ENCODE data around the gene FCHSD1. TPM values are rescaled to one million over a fixed set of nuclear protein-coding genes. Genes with fewer than 3 reads are reported as not detected.

FCHSD1 gene
- total RNA-seq, 1 experiment from 2014 or later: 15.9 TPM

Other genes starting within 250 kb of the FCHSD1 start
- 0.92 and 1.6 TPM in 2 replicates for gene PCDHGA9, start 248.6 kb downstream of the FCHSD1 start, total RNA-seq (2014; rRNA removed; shearing (Covaris generic))
- gene PCDHGB6, start 243.4 kb downstream of the FCHSD1 start, total RNA-seq (2014; rRNA removed; shearing (Covaris generic)): 0.55 and 0.62 TPM in 2 replicates
- gene PCDHGA10, start 238.4 kb downstream of the FCHSD1 start, total RNA-seq (2014; rRNA removed; shearing (Covaris generic)): 5.1 TPM in 2 replicates
- gene PCDHGB7, start 233.7 kb downstream of the FCHSD1 start, total RNA-seq (2014; rRNA removed; shearing (Covaris generic)): 0.79 and 0.89 TPM in 2 replicates
- gene PCDHGA11, start 230.4 kb downstream of the FCHSD1 start, total RNA-seq (2014; rRNA removed; shearing (Covaris generic)): 0.52 and 0.87 TPM in 2 replicates
- 0.20 and 0.42 TPM in 2 replicates for gene PCDHGA12, start 220.9 kb downstream of the FCHSD1 start, total RNA-seq (2014; rRNA removed; shearing (Covaris generic))
- gene PCDHGC3, start 175.5 kb downstream of the FCHSD1 start, total RNA-seq (2014; rRNA removed; shearing (Covaris generic)): 5.9 and 7.0 TPM in 2 replicates
- gene PCDHGC4, start 166.4 kb downstream of the FCHSD1 start, total RNA-seq (2014; rRNA removed; shearing (Covaris generic)): 0.12 TPM in 2 replicates
- gene PCDHGC5, start 162.3 kb downstream of the FCHSD1 start, total RNA-seq (2014; rRNA removed; shearing (Covaris generic)): 0.30 TPM in 1 of 2 replicates, not detected in the other
- 24.2 and 26.0 TPM in 2 replicates for gene DIAPH1, start 32.4 kb downstream of the FCHSD1 start, total RNA-seq (2014; rRNA removed; shearing (Covaris generic))
- gene HDAC3, start 14.6 kb downstream of the FCHSD1 start, total RNA-seq (2014; rRNA removed; shearing (Covaris generic)): 47.7 and 54.5 TPM in 2 replicates
- gene RELL2, start 14.4 kb downstream of the FCHSD1 start, total RNA-seq (2014; rRNA removed; shearing (Covaris generic)): 1.5 and 2.1 TPM in 2 replicates
- gene ARAP3, start 30.8 kb upstream of the FCHSD1 start, total RNA-seq (2014; rRNA removed; shearing (Covaris generic)): 2.9 and 3.7 TPM in 2 replicates
- gene PCDH1, start 227.0 kb upstream of the FCHSD1 start, total RNA-seq (2014; rRNA removed; shearing (Covaris generic)): 3.3 TPM in 2 replicates

Data from NCI-H460 (cell line).